Limb (tissue), 2 donors: Measurements from ENCODE around the gene SFMBT1.

Experiments
- DNase-seq, 2 donors: peaks; one replicate each; pipeline ENCODE4 v3.0.0-alpha.2; 2016; ENCODE audit errors: extremely low spot score in 2 of 2

Gene SFMBT1

GRCh38 chr3:53045518-53046170 lies at the start of gene SFMBT1:
TSS of gene SFMBT1 (minus strand) at chr3:53046073. CDS start at chr3:52969128, 76,945 bp downstream.
- peak; percentile 60 to 87 for DNase-seq

- DNase-seq, result no peak
These were observed 47.1 kb upstream of the SFMBT1 start for GRCh38 chr3:53092942-53093341.

GRCh38 chr3:53092216-53092615 lies 46.3 kb upstream of the SFMBT1 start:
- DNase-seq, result no peak

GRCh38 chr3:53091011-53091410 lies 45.1 kb upstream of the SFMBT1 start:
- no peak for DNase-seq

GRCh38 chr3:53089511-53089910 lies 43.6 kb upstream of the SFMBT1 start:
- DNase-seq, result no peak

GRCh38 chr3:53085476-53085875 lies 39.6 kb upstream of the SFMBT1 start:
- no peak for DNase-seq

- DNase-seq, result no peak
These were observed 38.6 kb upstream of the SFMBT1 start for GRCh38 chr3:53084310-53085001.

- no peak for DNase-seq
These were observed 38.1 kb upstream of the SFMBT1 start for GRCh38 chr3:53083949-53084309.

GRCh38 chr3:53083521-53083920 lies 37.6 kb upstream of the SFMBT1 start:
- peak; percentile 48 to 69 for DNase-seq

- no peak for DNase-seq
These were observed 36.9 kb upstream of the SFMBT1 start for GRCh38 chr3:53082736-53083135.

GRCh38 chr3:53081318-53081717 lies 35.4 kb upstream of the SFMBT1 start:
- no peak for DNase-seq

GRCh38 chr3:53080612-53081205 lies 34.8 kb upstream of the SFMBT1 start:
- DNase-seq, result no peak

GRCh38 chr3:53079791-53080555 lies 34.1 kb upstream of the SFMBT1 start:
- DNase-seq, result no peak

- no peak for DNase-seq
These were observed 33.3 kb upstream of the SFMBT1 start for GRCh38 chr3:53079147-53079546.

GRCh38 chr3:53078656-53079055 lies 32.8 kb upstream of the SFMBT1 start:
- peak in 1 of 2 donors; percentile 8 for DNase-seq

- peak in 1 of 2 donors; percentile 12 for DNase-seq
These were observed 31.8 kb upstream of the SFMBT1 start for GRCh38 chr3:53077476-53078220.

GRCh38 chr3:53075743-53076140 lies 29.9 kb upstream of the SFMBT1 start:
- DNase-seq, result no peak

- DNase-seq, result no peak
These were observed 29.2 kb upstream of the SFMBT1 start for GRCh38 chr3:53074761-53075742.

- no peak for DNase-seq
These were observed 28.5 kb upstream of the SFMBT1 start for GRCh38 chr3:53074366-53074696.
